NCI-H510A treated with DMSO at 0.1 percent for 48 hours (cell line): ENCODE results near the gene C4orf50.
"Not testable (repeated sequence)": the region's sequence is repeated elsewhere in the genome, so short reads cannot be mapped to it uniquely, and the experiment has no call there.

Experiments
- DNase-seq: peaks from one replicate; lab custom pipeline; 2025; lab: John Stamatoyannopoulos, UW

C4orf50 gene

DNA sequence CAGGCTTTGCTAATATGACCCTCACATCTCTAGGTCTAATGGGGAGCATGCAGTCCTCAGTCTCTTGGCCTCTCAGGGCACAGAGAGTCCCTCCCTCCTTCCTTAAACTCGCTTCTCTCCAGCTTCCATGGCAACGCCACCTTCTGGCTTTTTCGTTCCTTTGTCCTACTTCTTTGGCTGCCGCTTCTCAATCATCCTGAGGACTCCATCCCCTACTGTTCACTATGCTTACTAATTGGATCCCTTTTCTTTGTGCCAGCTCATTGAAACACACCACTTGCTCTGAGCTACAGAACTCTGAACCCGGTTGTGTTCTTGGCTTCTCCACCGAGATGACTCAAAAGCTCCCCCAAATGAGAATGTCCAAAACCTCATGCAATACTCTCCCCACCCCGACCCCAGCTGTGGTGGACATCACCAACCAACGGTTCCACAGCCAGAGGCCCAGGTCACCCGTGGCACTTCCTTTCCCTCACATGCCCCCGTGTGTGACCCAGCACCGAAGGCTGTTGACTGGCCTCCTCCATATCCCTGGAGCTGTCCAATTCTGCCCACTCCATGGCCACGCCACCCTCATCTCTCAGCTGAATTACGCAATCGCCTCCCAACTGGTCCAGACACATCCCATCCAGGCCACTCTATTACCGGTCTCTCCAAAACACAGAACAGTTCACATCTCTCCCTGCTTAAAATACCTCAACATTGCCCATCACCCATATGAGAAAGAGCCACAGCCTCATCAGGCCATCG lies 160.0 kb downstream of the C4orf50 start:
- DNase-seq = no peak

- no peak for DNase-seq
Measured at GRCh38 chr4:5857199-5857598, 161.0 kb downstream of the C4orf50 start.

GRCh38 chr4:5856362-5856761 lies 161.9 kb downstream of the C4orf50 start:
- DNase-seq = not testable (repeated sequence)

DNA sequence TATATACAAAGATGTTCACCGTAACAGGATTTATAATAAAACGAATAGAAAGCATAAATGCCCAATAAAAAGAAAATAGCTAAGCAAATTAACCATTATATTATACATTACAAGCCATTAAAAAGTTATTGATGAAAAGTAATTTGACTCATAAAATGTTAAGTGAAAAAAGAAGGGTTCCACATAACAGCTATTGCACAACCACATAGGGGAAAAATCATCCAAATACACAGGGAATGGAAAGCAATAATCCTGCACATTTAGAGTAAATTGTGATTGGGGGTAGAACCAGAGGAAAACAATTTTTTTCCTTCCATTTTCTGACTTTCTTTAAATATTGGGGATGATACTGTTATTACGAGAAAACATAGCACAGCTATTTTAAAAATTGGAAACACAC lies 163.3 kb downstream of the C4orf50 start:
- no peak for DNase-seq

DNA sequence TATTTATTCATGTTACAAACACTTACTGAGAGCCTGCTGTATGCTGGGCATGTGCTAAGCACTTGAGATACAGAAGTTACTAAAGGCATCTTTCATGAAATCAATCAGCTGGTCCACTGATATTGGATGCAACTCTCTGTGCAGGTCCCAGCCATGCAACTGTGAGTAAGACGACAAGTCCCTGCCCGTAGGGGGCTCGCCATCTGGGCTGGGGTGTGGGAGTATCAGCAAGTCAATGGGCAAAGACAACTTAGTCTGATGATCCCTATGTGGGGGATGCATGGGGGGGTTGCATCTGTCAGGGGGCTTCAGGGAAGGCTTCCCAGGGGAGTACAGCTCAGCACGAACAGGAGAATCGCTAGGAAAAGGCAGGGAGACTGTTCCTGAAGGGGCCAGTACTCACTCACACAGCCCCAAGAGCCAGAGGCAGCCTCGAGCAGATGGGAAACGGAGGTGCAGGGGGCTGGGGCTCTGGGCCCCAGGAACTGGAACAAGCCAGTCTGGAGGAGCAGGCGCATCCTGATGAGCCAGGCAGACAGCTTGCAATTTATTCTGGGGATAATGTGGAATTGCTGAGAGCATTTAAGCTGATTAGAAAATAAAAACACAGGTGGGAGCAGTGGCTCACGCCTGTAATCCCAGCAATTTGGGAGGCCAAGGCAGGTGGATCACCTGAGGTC lies 165.6 kb downstream of the C4orf50 start:
- no peak for DNase-seq

- no peak for DNase-seq
Measured at GRCh38 chr4:5851637-5852301, 166.5 kb downstream of the C4orf50 start.
